Astrocyte (in vitro differentiated cells and primary cell): ENCODE results near the gene CMTM8. TPM values are rescaled to one million over a fixed set of nuclear protein-coding genes. Genes with fewer than 3 reads are reported as not detected.

Source experiments
- DNase-seq: peaks from one replicate; pipeline ENCODE4 v3.0.0-alpha.2; 2010; ENCODE audit warnings: low read depth
- FAIRE-seq: peaks from 2 replicates; lab custom pipeline; 2011; peaks lifted over from hg19 to GRCh38; lab: Jason Lieb, UNC
- H2AFZ ChIP-seq: 2 replicates; pipeline ENCODE4 v1.6.0; 2012; ENCODE audit warnings: low read depth, low read length, inconsistent platforms
- H3K27ac ChIP-seq: 2 replicates; pipeline ENCODE4 v1.5.1; 2011; ENCODE audit warnings: low read depth, low read length, inconsistent platforms
- H3K27me3 ChIP-seq: 2 replicates; pipeline ENCODE4 v1.6.0; 2011; ENCODE audit warnings: low read length, inconsistent platforms; ENCODE audit not compliant: insufficient read depth
- H3K36me3 ChIP-seq: 2 replicates; pipeline ENCODE4 v1.5.1; 2011; ENCODE audit warnings: low read length, inconsistent platforms; ENCODE audit not compliant: insufficient read depth
- H3K4me1 ChIP-seq: 2 replicates; pipeline ENCODE4 v1.5.1; 2011; ENCODE audit warnings: low read length, inconsistent platforms; ENCODE audit not compliant: insufficient read depth
- H3K4me2 ChIP-seq: 2 replicates; pipeline ENCODE4 v1.6.0; 2012; ENCODE audit warnings: low read length, inconsistent platforms
- H3K4me3 ChIP-seq: 2 replicates; pipeline ENCODE4 v1.5.1; 2011; ENCODE audit warnings: low read depth, mild to moderate bottlenecking, low read length, inconsistent platforms; ENCODE audit not compliant: insufficient read depth
- H3K79me2 ChIP-seq: 2 replicates; pipeline ENCODE4 v1.6.0; 2012; ENCODE audit warnings: mild to moderate bottlenecking, low read length, inconsistent platforms; ENCODE audit not compliant: insufficient read depth
- H3K9ac ChIP-seq: 2 replicates; pipeline ENCODE4 v1.6.0; 2012; ENCODE audit warnings: mild to moderate bottlenecking, low read length, inconsistent platforms
- H3K9me3 ChIP-seq: 2 replicates; pipeline ENCODE4 v1.5.1; 2012; ENCODE audit warnings: low read depth, mild to moderate bottlenecking, low read length, inconsistent platforms; ENCODE audit not compliant: insufficient read depth
- H4K20me1 ChIP-seq: 2 replicates; pipeline ENCODE4 v1.6.0; 2012; ENCODE audit warnings: low read length, inconsistent platforms; ENCODE audit not compliant: insufficient read depth
- H3K27ac Mint-ChIP-seq: one replicate; pipeline ENCODE4 v1.8.0; 2021; ENCODE audit warnings: mild to moderate bottlenecking, mixed read lengths; ENCODE audit not compliant: unreplicated experiment
- H3K27me3 Mint-ChIP-seq: one replicate; pipeline ENCODE4 v1.8.0; 2021; ENCODE audit warnings: low read depth, mixed read lengths; ENCODE audit not compliant: unreplicated experiment
- H3K36me3 Mint-ChIP-seq: one replicate; pipeline ENCODE4 v1.8.0; 2021; ENCODE audit warnings: low read depth, mixed read lengths; ENCODE audit not compliant: unreplicated experiment
- H3K4me1 Mint-ChIP-seq: one replicate; pipeline ENCODE4 v1.8.0; 2021; ENCODE audit warnings: low read depth, mixed read lengths; ENCODE audit not compliant: unreplicated experiment
- H3K4me3 Mint-ChIP-seq: one replicate; pipeline ENCODE4 v1.8.0; 2021; ENCODE audit warnings: mild to moderate bottlenecking, moderate library complexity, mixed read lengths; ENCODE audit not compliant: unreplicated experiment
- H3K9me3 Mint-ChIP-seq: one replicate; pipeline ENCODE4 v1.8.0; 2021; ENCODE audit warnings: mild to moderate bottlenecking, mixed read lengths; ENCODE audit not compliant: unreplicated experiment
- EZH2 ChIP-seq: IDR thresholded peaks from 2 replicates; pipeline ENCODE4 v1.6.1; 2012; ENCODE audit warnings: mild to moderate bottlenecking, low read length, inconsistent platforms; ENCODE audit not compliant: insufficient read depth
- total RNA-seq: library from RNA; stranded (reverse); gene quantifications from 2 replicates; pipeline ENCODE4 v1.2.1, GENCODE V29; 2021
- TF ChIP-seq, protein P1 (sequence below): IDR thresholded peaks from 2 replicates; pipeline ENCODE4 v1.5.1; 2011; ENCODE audit warnings: low read depth, mild to moderate bottlenecking, inconsistent platforms, low read length, moderate library complexity; ENCODE audit not compliant: insufficient read depth

The CMTM8 gene
- total RNA-seq, 1 donor from 2014 or later: 1.6 TPM

DNA sequence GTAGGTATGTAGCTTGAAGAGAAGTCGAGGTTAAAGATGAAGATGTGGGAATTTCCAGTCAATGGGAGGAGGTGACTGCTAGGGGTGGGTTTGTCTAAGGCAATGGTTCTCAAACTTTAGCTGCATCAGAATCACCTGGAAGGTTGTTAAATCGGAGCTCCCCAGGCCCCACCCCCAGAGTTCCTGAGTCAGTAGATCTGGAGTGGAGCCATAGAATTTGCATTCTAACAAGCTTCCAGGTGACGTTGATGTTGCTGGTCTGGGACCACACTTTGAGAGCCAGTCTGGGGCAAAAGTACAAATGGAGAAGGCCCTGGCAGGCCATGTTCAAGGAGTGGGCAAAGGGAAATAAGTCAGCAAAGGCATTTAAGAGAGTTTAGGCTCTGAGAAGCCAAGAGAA lies 69.1 kb downstream of the CMTM8 start:
- Histone ChIP-seq H4K20me1 (no peaks in the 10 kb centered on the region), H3K27ac (no peak overlapping the region), H3K4me2 (no peak overlapping the region), H3K9me3 (no peaks in the 10 kb centered on the region), H3K27me3 (peaks cover 2% of the 10 kb centered on the region), H3K79me2 (no peaks in the 10 kb centered on the region), H3K9ac (no peak overlapping the region), H3K4me1 (no peaks in the 10 kb centered on the region), H3K36me3 (no peaks in the 10 kb centered on the region), H3K4me3 (no peak overlapping the region), H2AFZ (no peak overlapping the region)
- TF ChIP-seq, protein P1, sequence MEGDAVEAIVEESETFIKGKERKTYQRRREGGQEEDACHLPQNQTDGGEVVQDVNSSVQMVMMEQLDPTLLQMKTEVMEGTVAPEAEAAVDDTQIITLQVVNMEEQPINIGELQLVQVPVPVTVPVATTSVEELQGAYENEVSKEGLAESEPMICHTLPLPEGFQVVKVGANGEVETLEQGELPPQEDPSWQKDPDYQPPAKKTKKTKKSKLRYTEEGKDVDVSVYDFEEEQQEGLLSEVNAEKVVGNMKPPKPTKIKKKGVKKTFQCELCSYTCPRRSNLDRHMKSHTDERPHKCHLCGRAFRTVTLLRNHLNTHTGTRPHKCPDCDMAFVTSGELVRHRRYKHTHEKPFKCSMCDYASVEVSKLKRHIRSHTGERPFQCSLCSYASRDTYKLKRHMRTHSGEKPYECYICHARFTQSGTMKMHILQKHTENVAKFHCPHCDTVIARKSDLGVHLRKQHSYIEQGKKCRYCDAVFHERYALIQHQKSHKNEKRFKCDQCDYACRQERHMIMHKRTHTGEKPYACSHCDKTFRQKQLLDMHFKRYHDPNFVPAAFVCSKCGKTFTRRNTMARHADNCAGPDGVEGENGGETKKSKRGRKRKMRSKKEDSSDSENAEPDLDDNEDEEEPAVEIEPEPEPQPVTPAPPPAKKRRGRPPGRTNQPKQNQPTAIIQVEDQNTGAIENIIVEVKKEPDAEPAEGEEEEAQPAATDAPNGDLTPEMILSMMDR: no peak
- TF ChIP-seq EZH2: no peak
- FAIRE-seq: no peak
- peaks cover 2% of the 10 kb centered on the region for H3K27me3 Mint-ChIP-seq
- no peak for DNase-seq
- H3K27ac Mint-ChIP-seq: no peak overlapping the region
- peaks cover 3% of the 10 kb centered on the region for H3K9me3 Mint-ChIP-seq
- no peaks in the 10 kb centered on the region for H3K4me1 Mint-ChIP-seq
- no peak overlapping the region for H3K4me3 Mint-ChIP-seq
- no peaks in the 10 kb centered on the region for H3K36me3 Mint-ChIP-seq

DNA sequence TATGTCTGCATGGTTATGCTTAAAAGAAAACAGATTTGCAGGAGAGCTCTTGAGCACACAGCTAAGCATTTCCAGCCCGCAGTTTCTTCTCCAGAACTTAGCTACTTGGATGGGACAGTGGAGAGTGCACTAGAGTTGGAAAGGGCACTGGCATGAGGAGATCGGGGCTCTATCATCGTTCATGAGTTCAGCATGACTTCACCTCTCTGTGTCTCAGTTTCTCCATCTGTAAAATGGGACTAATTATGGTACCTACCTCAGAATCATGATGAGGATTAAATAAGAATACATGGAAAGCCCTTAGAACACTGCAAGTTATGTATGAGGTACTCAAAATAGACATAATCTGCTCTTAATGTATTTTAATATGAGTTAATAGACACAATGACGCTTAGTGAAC lies 69.9 kb downstream of the CMTM8 start:
- Histone ChIP-seq H3K36me3 (no peaks in the 10 kb centered on the region), H3K9ac (no peak overlapping the region), H4K20me1 (no peaks in the 10 kb centered on the region), H2AFZ (no peak overlapping the region), H3K27me3 (peaks cover 2% of the 10 kb centered on the region), H3K4me1 (no peaks in the 10 kb centered on the region), H3K4me2 (no peak overlapping the region), H3K4me3 (no peak overlapping the region), H3K79me2 (no peaks in the 10 kb centered on the region), H3K9me3 (no peaks in the 10 kb centered on the region), H3K27ac (no peak overlapping the region)
- no peaks in the 10 kb centered on the region for H3K36me3 Mint-ChIP-seq
- DNase-seq (no peak), FAIRE-seq (no peak)
- H3K4me3 Mint-ChIP-seq: no peak overlapping the region
- H3K27me3 Mint-ChIP-seq: no peaks in the 10 kb centered on the region
- TF ChIP-seq EZH2: no peak
- TF ChIP-seq, protein P1: no peak
- peaks cover 3% of the 10 kb centered on the region for H3K9me3 Mint-ChIP-seq
- H3K27ac Mint-ChIP-seq: no peak overlapping the region
- H3K4me1 Mint-ChIP-seq: no peaks in the 10 kb centered on the region

DNA sequence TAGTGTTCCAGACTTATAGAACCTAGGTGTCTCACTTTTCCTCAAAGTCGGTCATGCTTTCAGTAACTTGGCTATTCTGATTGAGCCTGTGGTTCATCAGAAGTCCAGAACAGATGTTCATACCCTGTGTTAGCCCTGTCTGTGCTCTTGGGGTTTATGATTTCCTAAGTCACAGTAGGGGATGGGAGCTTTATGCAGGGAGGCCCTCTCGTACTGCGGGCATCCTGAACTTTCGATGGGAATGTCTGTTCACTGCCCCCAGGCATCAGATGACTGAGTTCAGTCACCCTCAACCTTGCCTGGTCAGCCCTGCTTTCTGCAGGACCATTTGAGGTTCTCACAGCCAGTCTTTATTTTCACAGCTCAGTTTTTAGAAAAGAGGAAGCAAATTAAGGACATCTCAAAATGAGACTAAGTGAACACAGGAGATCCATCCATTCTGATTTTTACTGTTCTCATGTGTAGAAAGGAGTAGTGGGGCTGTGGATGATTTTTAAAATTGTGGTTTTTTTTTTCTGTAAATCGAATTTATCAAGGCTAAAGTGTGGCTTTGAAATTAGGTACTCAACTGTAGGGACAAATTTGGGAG lies 71.3 kb downstream of the CMTM8 start:
- no peak for FAIRE-seq
- Histone ChIP-seq H3K27me3 (peaks cover 2% of the 10 kb centered on the region), H3K4me1 (peaks cover 6% of the 10 kb centered on the region), H3K79me2 (no peaks in the 10 kb centered on the region), H3K4me3 (no peak overlapping the region), H3K4me2 (no peak overlapping the region), H3K9ac (no peak overlapping the region), H4K20me1 (no peaks in the 10 kb centered on the region), H2AFZ (no peak overlapping the region), H3K27ac (no peak overlapping the region), H3K36me3 (no peaks in the 10 kb centered on the region), H3K9me3 (no peaks in the 10 kb centered on the region)
- Mint-ChIP-seq H3K36me3 (no peaks in the 10 kb centered on the region), H3K4me1 (peaks cover 8% of the 10 kb centered on the region), H3K4me3 (no peak overlapping the region), H3K27me3 (no peaks in the 10 kb centered on the region), H3K27ac (no peak overlapping the region), H3K9me3 (peaks cover 3% of the 10 kb centered on the region)
- DNase-seq: no peak
- TF ChIP-seq, protein P1: no peak
- no peak for TF ChIP-seq EZH2
